GM12892 (cell line): Measurements from ENCODE around the gene IL24.

Experiments used
- POLR2A ChIP-seq: IDR thresholded peaks from 2 replicates; pipeline ENCODE4 v1.6.1; 2011; ENCODE audit warnings: low read depth, low read length, control low read depth
- POLR2AphosphoS5 ChIP-seq: IDR thresholded peaks from 2 replicates; pipeline ENCODE4 v1.6.1; 2011; ENCODE audit warnings: low read depth, low read length, control low read depth
- TAF1 ChIP-seq: IDR thresholded peaks from 2 replicates; pipeline ENCODE4 v1.6.1; 2011; ENCODE audit warnings: low read depth, mild to moderate bottlenecking, control low read depth, low read length, borderline replicate concordance

DNA sequence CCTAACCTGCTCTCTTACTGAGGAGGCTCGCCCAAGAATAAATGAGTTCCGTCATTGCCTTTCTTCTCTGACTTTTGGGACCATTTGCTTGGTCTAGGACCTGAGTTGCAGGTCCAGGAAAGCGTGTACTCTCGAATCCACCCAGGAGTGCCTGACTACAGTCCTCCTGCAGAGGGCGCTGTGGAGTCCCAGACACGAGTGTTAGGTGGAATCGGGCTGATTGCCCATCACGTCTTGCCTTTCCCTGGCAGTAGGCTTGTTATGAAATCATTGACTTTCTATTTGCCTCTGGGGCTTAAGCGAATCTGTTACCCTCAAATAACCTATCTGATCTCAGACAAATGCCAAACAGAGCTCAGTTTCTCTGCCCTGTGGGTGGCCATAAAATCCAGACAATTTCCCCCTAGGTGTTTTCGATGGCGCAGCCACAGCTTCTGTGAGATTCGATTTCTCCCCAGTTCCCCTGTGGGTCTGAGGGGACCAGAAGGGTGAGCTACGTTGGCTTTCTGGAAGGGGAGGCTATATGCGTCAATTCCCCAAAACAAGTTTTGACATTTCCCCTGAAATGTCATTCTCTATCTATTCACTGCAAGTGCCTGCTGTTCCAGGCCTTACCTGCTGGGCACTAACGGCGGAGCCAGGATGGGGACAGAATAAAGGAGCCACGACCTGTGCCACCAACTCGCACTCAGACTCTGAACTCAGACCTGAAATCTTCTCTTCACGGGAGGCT, 32.1 kb upstream of the IL24 start, which contains the start of gene IL20:
- TF ChIP-seq POLR2AphosphoS5 (no peak), POLR2A (no peak), TAF1 (no peak)
